Measurements from ENCODE around the gene MBD4. TPM values are rescaled to one million over a fixed set of nuclear protein-coding genes. Genes with fewer than 3 reads are reported as not detected.

Gene MBD4
- total and polyA plus RNA-seq, 7 experiments from 2014 or later: 37.9 to 56.6 (median 46.9) TPM

DNA sequence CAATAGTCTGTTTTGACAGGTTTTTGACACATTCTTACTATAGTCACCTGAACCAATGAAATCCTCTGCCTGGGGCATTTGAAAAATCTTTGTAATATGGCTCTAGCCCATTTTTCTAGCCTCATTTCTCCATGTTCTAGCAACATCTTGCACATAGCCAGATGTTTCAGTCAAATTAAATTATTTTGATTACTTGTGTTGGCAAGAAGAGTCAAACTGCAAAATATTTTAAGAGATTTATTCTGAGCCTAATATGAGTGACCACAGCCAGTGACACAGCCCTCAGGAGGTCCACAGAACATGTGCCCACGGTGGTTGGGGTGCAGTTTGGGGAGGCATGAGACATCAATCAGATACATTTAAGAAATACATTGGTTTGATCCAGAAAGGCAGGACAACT, 7.2 kb upstream of the MBD4 start:
- H3K9me3 ChIP-seq (ENCODE audit: control insufficient read depth in 2 of 3, low read length in 3 of 3): no peaks in the 10 kb centered on the region
- H3K36me3 ChIP-seq (ENCODE audit: control insufficient read depth in 2 of 3, insufficient read depth in 3 of 3, low read length in 3 of 3): no peaks in the 10 kb centered on the region
- Mint-ChIP-seq H3K27ac (peak overlapping the region in 1 of 9 donors; percentile 38), H3K36me3 (peaks cover 0 to 7% (median 2%) of the 10 kb centered on the region in 5 donors), H3K4me1 (peaks cover 12 to 35% (median 31%) of the 10 kb centered on the region in 7 donors), H3K27me3 (no peaks in the 10 kb centered on the region), H3K4me3 (peak overlapping the region in 1 of 10 donors; percentile 41), H3K9me3 (no peaks in the 10 kb centered on the region)
- H3K27ac ChIP-seq (ENCODE audit: low read depth, low read length): no peak overlapping the region
- DNase-seq: no peak
- no peak overlapping the region for H3K4me3 ChIP-seq (ENCODE audit: low read length)
- ChIA-PET POLR2A (no interaction called here), CTCF (no interaction called here)
- peaks cover 0 to 12% of the 10 kb centered on the region in 2 donors for H3K4me1 ChIP-seq (ENCODE audit: control insufficient read depth in 2 of 2, insufficient read depth in 2 of 2, low read length in 2 of 2)
- H3K27me3 ChIP-seq (ENCODE audit: control insufficient read depth in 2 of 2, insufficient read depth in 2 of 2, low read length in 2 of 2): no peaks in the 10 kb centered on the region
- intact Hi-C loops (cut with micrococcal nuclease): no loop called here
- ATAC-seq: no peak

- Histone ChIP-seq H3K27me3 (ENCODE audit: control insufficient read depth in 2 of 2, insufficient read depth in 2 of 2, low read length in 2 of 2) (no peaks in the 10 kb centered on the region), H3K36me3 (ENCODE audit: control insufficient read depth in 2 of 3, insufficient read depth in 3 of 3, low read length in 3 of 3) (no peaks in the 10 kb centered on the region), H3K27ac (ENCODE audit: low read depth, low read length) (no peak overlapping the region), H3K4me3 (ENCODE audit: low read length) (no peak overlapping the region), H3K9me3 (ENCODE audit: control insufficient read depth in 2 of 3, low read length in 3 of 3) (no peaks in the 10 kb centered on the region), H3K4me1 (ENCODE audit: control insufficient read depth in 2 of 2, insufficient read depth in 2 of 2, low read length in 2 of 2) (peaks cover 9 to 26% of the 10 kb centered on the region in 2 donors)
- peak overlapping the region in 1 of 9 donors; percentile 31 for H3K27ac Mint-ChIP-seq
- DNase-seq (no peak), ATAC-seq (no peak)
- no peaks in the 10 kb centered on the region for H3K27me3 Mint-ChIP-seq
- ChIA-PET CTCF (no interaction called here), POLR2A (interaction anchor here (1.0 to 1.2 kb wide), 2 partner anchors 13 to 129 kb away, joined by 3 read pairs; a partner anchor contains a TSS)
- H3K4me3 Mint-ChIP-seq: no peak overlapping the region
- H3K4me1 Mint-ChIP-seq: peaks cover 23 to 49% (median 40%) of the 10 kb centered on the region in 7 donors
- intact Hi-C loops (cut with micrococcal nuclease): no loop called here
- peaks cover 0 to 6% (median 0%) of the 10 kb centered on the region in 5 donors for H3K36me3 Mint-ChIP-seq
- H3K9me3 Mint-ChIP-seq: no peaks in the 10 kb centered on the region
Observed at GRCh38 chr3:129445471-129445870, 5.7 kb upstream of the MBD4 start.

DNA sequence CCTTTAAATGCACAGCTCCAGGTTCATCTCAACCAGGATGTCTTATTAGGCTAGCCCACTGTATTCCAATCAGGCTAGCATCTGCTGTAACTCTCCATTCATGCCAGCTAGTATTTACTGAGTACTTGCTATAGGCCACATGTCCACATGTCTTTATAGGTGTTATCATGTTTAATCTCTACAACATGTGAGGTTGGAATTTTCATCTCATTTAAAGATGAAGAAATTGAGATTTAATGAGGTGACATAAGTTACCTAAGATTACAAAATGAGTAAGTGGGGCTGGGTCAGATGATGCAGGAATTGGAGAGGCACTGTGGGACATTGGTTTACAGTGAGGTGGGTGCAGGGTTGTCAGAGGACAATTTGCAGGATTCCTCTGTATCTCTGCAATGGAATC, 3.2 kb upstream of the MBD4 start:
- H3K27me3 Mint-ChIP-seq: no peaks in the 10 kb centered on the region
- no peaks in the 10 kb centered on the region for H3K9me3 ChIP-seq (ENCODE audit: control insufficient read depth in 2 of 3, low read length in 3 of 3)
- H3K4me1 ChIP-seq (ENCODE audit: control insufficient read depth in 2 of 2, insufficient read depth in 2 of 2, low read length in 2 of 2): peaks cover 19 to 31% of the 10 kb centered on the region in 2 donors
- intact Hi-C loops (cut with micrococcal nuclease): loop anchor here (5.0 kb wide), 4 partner anchors 321 to 1321 kb away; partner anchors contain the start of genes PIK3R4 (in 1 of the 2), RAB43 (in 1 of the 2) and RUVBL1 (in 1 of the 2)
- H3K36me3 Mint-ChIP-seq: peaks cover under 1 to 5% (median 1%) of the 10 kb centered on the region in 5 donors
- H3K27me3 ChIP-seq (ENCODE audit: control insufficient read depth in 2 of 2, insufficient read depth in 2 of 2, low read length in 2 of 2): no peaks in the 10 kb centered on the region
- peak overlapping the region; percentile 95 for H3K27ac ChIP-seq (ENCODE audit: low read depth, low read length)
- peaks cover 0 to 6% (median 0%) of the 10 kb centered on the region in 3 experiments for H3K36me3 ChIP-seq (ENCODE audit: control insufficient read depth in 2 of 3, insufficient read depth in 3 of 3, low read length in 3 of 3)
- H3K4me3 ChIP-seq (ENCODE audit: low read length): no peak overlapping the region
- ChIA-PET POLR2A (interaction anchor here (0.6 to 4.4 kb wide), 3 partner anchors 10 to 691 kb away, joined by 3 to 37 read pairs (median 4); a partner anchor contains a TSS), CTCF (no interaction called here)
- peak overlapping the region; percentile 18 to 99 (median 96) for H3K27ac Mint-ChIP-seq
- no peak for DNase-seq
- peak overlapping the region in 6 of 10 donors; percentile 10 to 93 (median 32) for H3K4me3 Mint-ChIP-seq
- H3K9me3 Mint-ChIP-seq: peaks cover 0 to 4% (median 0%) of the 10 kb centered on the region in 11 donors
- no peak for ATAC-seq
- H3K4me1 Mint-ChIP-seq: peaks cover 27 to 59% (median 46%) of the 10 kb centered on the region in 7 donors

DNA sequence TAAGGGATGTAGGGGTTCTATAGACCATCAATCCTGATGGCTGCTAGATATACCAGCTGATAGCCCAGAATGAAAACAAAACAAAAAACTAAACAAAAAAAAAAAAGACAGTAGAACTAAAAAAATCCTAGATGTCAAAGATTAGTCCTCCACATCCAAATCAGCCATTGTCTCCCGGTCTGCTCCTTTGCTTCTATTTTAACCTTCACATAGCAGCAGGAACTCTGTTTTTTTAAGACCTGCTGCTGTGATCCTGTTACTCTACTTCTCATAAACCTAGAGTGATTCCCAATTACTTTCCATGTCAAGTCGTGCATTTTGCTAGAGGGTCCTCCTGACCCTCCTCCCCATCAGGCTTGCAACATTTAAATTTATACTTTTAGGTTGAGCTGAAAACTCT, 2.7 kb upstream of the MBD4 start:
- Histone ChIP-seq H3K27me3 (ENCODE audit: control insufficient read depth in 2 of 2, insufficient read depth in 2 of 2, low read length in 2 of 2) (no peaks in the 10 kb centered on the region), H3K27ac (ENCODE audit: low read depth, low read length) (peak overlapping the region; percentile 95), H3K4me1 (ENCODE audit: control insufficient read depth in 2 of 2, insufficient read depth in 2 of 2, low read length in 2 of 2) (peaks cover 19 to 31% of the 10 kb centered on the region in 2 donors), H3K9me3 (ENCODE audit: control insufficient read depth in 2 of 3, low read length in 3 of 3) (no peaks in the 10 kb centered on the region), H3K36me3 (ENCODE audit: control insufficient read depth in 2 of 3, insufficient read depth in 3 of 3, low read length in 3 of 3) (peaks cover 0 to 10% (median 0%) of the 10 kb centered on the region in 3 experiments), H3K4me3 (ENCODE audit: low read length) (no peak overlapping the region)
- Mint-ChIP-seq H3K4me3 (peak overlapping the region in 7 of 10 donors; percentile 14 to 93 (median 43)), H3K9me3 (peaks cover 0 to 4% (median 0%) of the 10 kb centered on the region in 11 donors), H3K36me3 (peaks cover 5 to 9% (median 6%) of the 10 kb centered on the region in 5 donors), H3K27me3 (no peaks in the 10 kb centered on the region), H3K27ac (peak overlapping the region; percentile 18 to 99 (median 96)), H3K4me1 (peaks cover 32 to 64% (median 50%) of the 10 kb centered on the region in 7 donors)
- POLR2A ChIA-PET: interaction anchor here (0.6 to 5.1 kb wide), 4 partner anchors 10 to 690 kb away, joined by 3 to 66 read pairs (median 20); partner anchors contain the start of gene EFCAB12
- ATAC-seq: no peak
- CTCF ChIA-PET: no interaction called here
- intact Hi-C loops (cut with micrococcal nuclease): loop anchor here (5.0 kb wide), 4 partner anchors 320 to 1320 kb away; partner anchors contain the start of genes PIK3R4 (in 1 of the 2), RAB43 (in 1 of the 2) and RUVBL1 (in 1 of the 2)
- no peak for DNase-seq

DNA sequence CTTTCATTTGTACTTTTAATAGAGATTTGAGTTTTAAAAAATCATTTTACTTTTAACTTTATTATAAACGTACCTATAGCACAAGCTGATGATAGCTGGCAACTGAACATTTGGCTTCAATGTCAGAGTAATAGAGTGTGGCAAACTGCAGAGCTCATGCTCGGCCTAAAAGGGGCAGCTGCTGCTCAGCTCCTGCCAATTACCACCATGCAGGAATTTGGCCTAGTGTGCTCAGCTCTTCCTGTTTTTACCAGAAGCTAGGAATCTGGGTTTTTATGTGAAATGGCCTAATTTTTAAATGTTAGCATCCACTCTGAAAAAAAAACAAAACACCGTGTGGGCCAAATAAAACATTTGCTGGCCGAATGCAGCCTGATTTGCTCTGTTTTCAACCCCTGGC, 2.0 kb upstream of the MBD4 start:
- ChIA-PET POLR2A (interaction anchor here (0.8 to 5.1 kb wide), 10 partner anchors 9 to 452 kb away, joined by 3 to 66 read pairs (median 7); partner anchors contain the start of genes EFCAB12 and TMCC1), CTCF (interaction anchor here (0.5 to 0.6 kb wide), 2 partner anchors 9 to 712 kb away, joined by 4 to 6 read pairs; no protein-coding TSS in a partner anchor)
- H3K36me3 Mint-ChIP-seq: peaks cover 5 to 12% (median 7%) of the 10 kb centered on the region in 5 donors
- intact Hi-C loops (cut with micrococcal nuclease): loop anchor here (1.0 to 5.0 kb wide), 10 partner anchors 49 to 1585 kb away; partner anchors contain the start of genes PIK3R4 (in 2 of the 2), RAB43 (in 2 of the 2), ASTE1 (in 1 of the 2) and CNBP (in 1 of the 2)
- Histone ChIP-seq H3K4me1 (ENCODE audit: control insufficient read depth in 2 of 2, insufficient read depth in 2 of 2, low read length in 2 of 2) (peaks cover 19 to 31% of the 10 kb centered on the region in 2 donors), H3K4me3 (ENCODE audit: low read length) (no peak overlapping the region), H3K27ac (ENCODE audit: low read depth, low read length) (peak overlapping the region; percentile 95), H3K27me3 (ENCODE audit: control insufficient read depth in 2 of 2, insufficient read depth in 2 of 2, low read length in 2 of 2) (no peaks in the 10 kb centered on the region), H3K36me3 (ENCODE audit: control insufficient read depth in 2 of 3, insufficient read depth in 3 of 3, low read length in 3 of 3) (peaks cover 0 to 16% (median 0%) of the 10 kb centered on the region in 3 experiments), H3K9me3 (ENCODE audit: control insufficient read depth in 2 of 3, low read length in 3 of 3) (no peaks in the 10 kb centered on the region)
- DNase-seq (no peak), ATAC-seq (no peak)
- H3K4me1 Mint-ChIP-seq: peaks cover 35 to 71% (median 55%) of the 10 kb centered on the region in 7 donors
- H3K4me3 Mint-ChIP-seq: peak overlapping the region; percentile 85 to 98 (median 94)
- H3K27me3 Mint-ChIP-seq: no peaks in the 10 kb centered on the region
- peak overlapping the region; percentile 93 to 99 (median 97) for H3K27ac Mint-ChIP-seq
- peaks cover 0 to 4% (median 0%) of the 10 kb centered on the region in 11 donors for H3K9me3 Mint-ChIP-seq

DNA sequence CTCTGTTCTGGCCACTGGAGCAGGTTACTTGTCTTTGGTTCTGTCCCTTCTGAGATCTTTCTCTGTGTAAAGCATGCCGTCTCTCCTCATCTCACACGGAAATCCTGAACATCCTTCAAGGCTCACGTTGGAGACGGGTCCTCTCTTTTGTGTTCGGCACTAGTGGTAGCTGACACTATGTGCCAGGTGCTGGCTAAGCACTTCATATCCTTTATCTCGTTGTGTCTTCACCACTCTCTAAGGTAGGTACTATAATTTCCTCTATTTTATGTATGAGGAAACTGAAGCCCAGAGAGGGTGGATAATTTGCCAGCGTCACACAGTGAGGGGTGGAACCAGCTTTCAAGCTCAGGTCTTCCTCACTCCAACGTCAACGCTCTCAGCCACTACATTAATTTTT, 1.5 kb upstream of the MBD4 start:
- Mint-ChIP-seq H3K27me3 (no peaks in the 10 kb centered on the region), H3K36me3 (peaks cover 5 to 17% (median 13%) of the 10 kb centered on the region in 5 donors), H3K4me1 (peaks cover 41 to 76% (median 61%) of the 10 kb centered on the region in 7 donors), H3K4me3 (peak overlapping the region; percentile 85 to 98 (median 94)), H3K27ac (peak overlapping the region; percentile 93 to 99 (median 97)), H3K9me3 (peaks cover 0 to 4% (median 0%) of the 10 kb centered on the region in 11 donors)
- intact Hi-C loops (cut with micrococcal nuclease): loop anchor here (1.0 to 5.0 kb wide), 10 partner anchors 50 to 1586 kb away; partner anchors contain the start of genes PIK3R4 (in 2 of the 2), RAB43 (in 2 of the 2), ASTE1 (in 1 of the 2) and CNBP (in 1 of the 2)
- Histone ChIP-seq H3K4me3 (ENCODE audit: low read length) (peak overlapping the region; percentile 99), H3K4me1 (ENCODE audit: control insufficient read depth in 2 of 2, insufficient read depth in 2 of 2, low read length in 2 of 2) (peaks cover 19 to 31% of the 10 kb centered on the region in 2 donors), H3K27ac (ENCODE audit: low read depth, low read length) (peak overlapping the region; percentile 95), H3K27me3 (ENCODE audit: control insufficient read depth in 2 of 2, insufficient read depth in 2 of 2, low read length in 2 of 2) (no peaks in the 10 kb centered on the region), H3K9me3 (ENCODE audit: control insufficient read depth in 2 of 3, low read length in 3 of 3) (no peaks in the 10 kb centered on the region), H3K36me3 (ENCODE audit: control insufficient read depth in 2 of 3, insufficient read depth in 3 of 3, low read length in 3 of 3) (peaks cover 0 to 22% (median 0%) of the 10 kb centered on the region in 3 experiments)
- no peak for ATAC-seq
- CTCF ChIA-PET: interaction anchor here (0.5 kb wide), 1 partner anchor 711 kb away, joined by 4 read pairs; no protein-coding TSS in a partner anchor
- peak in 7 of 9 donors; percentile 24 to 46 (median 32) for DNase-seq
- POLR2A ChIA-PET: interaction anchor here (0.8 to 5.1 kb wide), 11 partner anchors 9 to 453 kb away, joined by 3 to 66 read pairs (median 7); partner anchors contain the start of genes EFCAB12 and TMCC1

All from naive thymus-derived CD4-positive, alpha-beta T cell (primary cell).